SK-N-SH (cell line): ENCODE data around the gene GANC. TPM values are rescaled to one million over a fixed set of nuclear protein-coding genes. Genes with fewer than 3 reads are reported as not detected.

Experiments
- CTCF ChIA-PET: fragments of 300-600, 350-600 bp; formaldehyde crosslinking; extraction: SDS; loops from one replicate; lab custom pipeline; 2021; lab: Yijun Ruan, JAX
- POLR2A ChIA-PET: fragments of 350-600 bp; sonication (Branson Sonifier 250); formaldehyde crosslinking; extraction: SDS; loops from one replicate; lab custom pipeline; 2020; ENCODE audit warnings: antibody characterized with exemption, inconsistent platforms; lab: Yijun Ruan, JAX
- DNase-seq: peaks from one replicate; pipeline ENCODE4 v3.0.0; 2012
- H2AFZ ChIP-seq: fragments of 200-600 bp; sonication (generic); 2 replicates; pipeline ENCODE4 v1.8.1; 2016; ENCODE audit warnings: antibody characterized with exemption, mild to moderate bottlenecking, low read depth
- H3F3A ChIP-seq: fragments of 200-600 bp; sonication (generic); replicated peaks from 2 replicates; pipeline ENCODE3; 2016; ENCODE audit warnings: antibody characterized with exemption, mild to moderate bottlenecking; ENCODE audit not compliant: insufficient read depth
- H3K27ac ChIP-seq, 2 experiments: fragments of 200-500 bp in 1 of 2; fragments of 200-600 bp in 1 of 2; sonication (Bioruptor generic) in 1 of 2; sonication (generic), shearing (Covaris generic) in 1 of 2; 2 replicates each; pipeline versions ENCODE4 v1.5.1 to v1.6.1; 2014 to 2016; ENCODE audit warnings: low read depth in 2 of 2, inconsistent platforms in 1 of 2, low read length in 1 of 2, mild to moderate bottlenecking in 1 of 2, mixed read lengths in 1 of 2
- H3K27me3 ChIP-seq: fragments of 200-600 bp; sonication (generic), shearing (Covaris generic); 2 replicates; pipeline ENCODE4 v1.6.1; 2016; ENCODE audit warnings: mixed run types; ENCODE audit not compliant: insufficient read depth
- H3K36me3 ChIP-seq, 2 experiments: fragments of 200-500 bp in 1 of 2; fragments of 200-600 bp in 1 of 2; sonication (Bioruptor generic) in 1 of 2; sonication (generic) in 1 of 2; replicated peaks in 1 of 2; 2 replicates each; pipeline versions ENCODE3 to v1.5.1; 2014 to 2016; ENCODE audit warnings: low read length in 1 of 2, mild to moderate bottlenecking in 1 of 2; ENCODE audit not compliant: insufficient read depth in 2 of 2, control insufficient read depth in 1 of 2
- H3K4me1 ChIP-seq, 2 experiments: fragments of 200-500 bp in 1 of 2; fragments of 200-600 bp in 1 of 2; sonication (Bioruptor generic) in 1 of 2; sonication (generic), shearing (Covaris generic) in 1 of 2; 2 replicates each; pipeline versions ENCODE4 v1.5.1 to v1.6.1; 2014 to 2016; ENCODE audit warnings: low read depth in 1 of 2, low read length in 1 of 2, mixed run types in 1 of 2; ENCODE audit not compliant: insufficient read depth in 2 of 2, control insufficient read depth in 1 of 2
- H3K4me2 ChIP-seq: fragments of 200-600 bp; sonication (generic), shearing (Covaris generic); 2 replicates; pipeline ENCODE4 v1.6.1; 2017; ENCODE audit warnings: mixed run types
- H3K4me3 ChIP-seq, 2 experiments: fragments of 200-500 bp in 1 of 2; fragments of 200-600 bp in 1 of 2; sonication (Bioruptor generic) in 1 of 2; sonication (generic), shearing (Covaris generic) in 1 of 2; 2 replicates each; pipeline versions ENCODE4 v1.5.1 to v1.8.1; 2014 to 2016; ENCODE audit warnings: low read depth in 2 of 2, inconsistent platforms in 1 of 2, low read length in 1 of 2, mild to moderate bottlenecking in 1 of 2, mixed read lengths in 1 of 2, moderate library complexity in 1 of 2
- H3K79me2 ChIP-seq: fragments of 200-600 bp; sonication (generic); 2 replicates; pipeline ENCODE4 v1.8.1; 2017; ENCODE audit warnings: mild to moderate bottlenecking; ENCODE audit not compliant: insufficient read depth
- H3K9ac ChIP-seq: fragments of 200-600 bp; sonication (generic); 2 replicates; pipeline ENCODE4 v1.6.1; 2017; ENCODE audit warnings: mixed run types
- H3K9me2 ChIP-seq: fragments of 200-600 bp; sonication (generic); 2 replicates; pipeline ENCODE4 v1.6.1; 2017; ENCODE audit warnings: mixed run types
- H3K9me3 ChIP-seq: fragments of 200-600 bp; sonication (generic); 2 replicates; pipeline ENCODE4 v1.6.1; 2017; ENCODE audit warnings: mixed run types, mild to moderate bottlenecking, moderate library complexity
- H4K20me1 ChIP-seq: fragments of 200-600 bp; sonication (generic); 2 replicates; pipeline ENCODE4 v1.6.1; 2017; ENCODE audit warnings: mild to moderate bottlenecking, mixed run types; ENCODE audit not compliant: insufficient read depth
- EP300 ChIP-seq, 2 experiments: IDR thresholded peaks; 2 replicates each; pipeline versions ENCODE4 v1.4.0 to v1.6.1; 2012; ENCODE audit warnings: borderline replicate concordance in 1 of 2, low read depth in 1 of 2, low read length in 1 of 2
- EZH2phosphoT487 ChIP-seq: fragments of 200-600 bp; sonication (generic); IDR thresholded peaks from 2 replicates; pipeline ENCODE4 v1.6.1; 2017; ENCODE audit warnings: low read depth, mixed run types, mild to moderate bottlenecking, antibody characterized with exemption, moderate library complexity, borderline replicate concordance
- FOSL2 ChIP-seq: IDR thresholded peaks from 2 replicates; pipeline ENCODE4 v1.4.0; 2012; ENCODE audit warnings: low read depth, mild to moderate bottlenecking, moderate library complexity, borderline replicate concordance
- FOXJ3 ChIP-seq: sonication (generic); formaldehyde crosslinking; IDR thresholded peaks from 2 replicates; pipeline ENCODE4 v1.5.1; 2020; ENCODE audit warnings: mild to moderate bottlenecking, missing genetic modification reagents
- GABPA ChIP-seq: IDR thresholded peaks from 2 replicates; pipeline ENCODE4 v1.4.0; 2012; ENCODE audit warnings: low read depth, mild to moderate bottlenecking
- GATA2 ChIP-seq: sonication (generic); formaldehyde crosslinking; IDR thresholded peaks from 2 replicates; pipeline ENCODE4 v1.5.0; 2020; ENCODE audit warnings: mild to moderate bottlenecking, missing genetic modification reagents
- IRF3 ChIP-seq: fragments of 150-350 bp; IDR thresholded peaks from 2 replicates; pipeline ENCODE4 v1.6.1; 2016; ENCODE audit warnings: mild to moderate bottlenecking, low read depth, low read length
- JUND ChIP-seq: IDR thresholded peaks from 2 replicates; pipeline ENCODE4 v1.4.0; 2012
- MAX ChIP-seq: IDR thresholded peaks from 2 replicates; pipeline ENCODE4 v1.4.0; 2012; ENCODE audit warnings: low read depth
- MEF2A ChIP-seq: IDR thresholded peaks from 2 replicates; pipeline ENCODE4 v1.4.0; 2012; ENCODE audit warnings: low read depth, borderline replicate concordance
- NRF1 ChIP-seq: IDR thresholded peaks from 2 replicates; pipeline ENCODE4 v1.6.1; 2012; ENCODE audit warnings: low read depth, mild to moderate bottlenecking, low read length
- POLR2AphosphoS5 ChIP-seq: IDR thresholded peaks from 2 replicates; pipeline ENCODE4 v1.6.1; 2012; ENCODE audit warnings: low read depth, low read length
- RFX5 ChIP-seq: IDR thresholded peaks from 2 replicates; pipeline ENCODE4 v1.6.1; 2012; ENCODE audit warnings: mild to moderate bottlenecking, improper control_type of control experiment, low read length
- RXRA ChIP-seq: IDR thresholded peaks from 2 replicates; pipeline ENCODE4 v1.4.0; 2012; ENCODE audit warnings: low read depth, mild to moderate bottlenecking, borderline replicate concordance
- SIN3A ChIP-seq: IDR thresholded peaks from 2 replicates; pipeline ENCODE4 v1.6.1; 2012; ENCODE audit warnings: low read depth, mild to moderate bottlenecking, low read length, moderate library complexity, borderline replicate concordance
- SMC3 ChIP-seq: IDR thresholded peaks from 2 replicates; pipeline ENCODE4 v1.6.1; 2012; ENCODE audit warnings: low read depth, low read length, improper control_type of control experiment
- TAF1 ChIP-seq: IDR thresholded peaks from 2 replicates; pipeline ENCODE4 v1.6.1; 2012; ENCODE audit warnings: low read depth, mild to moderate bottlenecking, low read length, moderate library complexity, borderline replicate concordance
- TCF12 ChIP-seq: IDR thresholded peaks from 2 replicates; pipeline ENCODE4 v1.4.0; 2012
- TEAD4 ChIP-seq: IDR thresholded peaks from 2 replicates; pipeline ENCODE4 v1.4.0; 2012; ENCODE audit warnings: mild to moderate bottlenecking, borderline replicate concordance; ENCODE audit not compliant: insufficient read depth
- WGBS: methylation state at CpG from one replicate; pipeline ENCODE4 v1.1.6; 2017; ENCODE audit warnings: low lambda C conversion rate; 5-methylcytosine and 5-hydroxymethylcytosine counted together
- polyA plus RNA-seq, 3 experiments: library from polyadenylated mRNA; depleted of rRNA; stranded (reverse); fragments of >200 nt; gene quantifications; 2 replicates each; pipeline ENCODE4 v1.2.3, GENCODE V29; 2012
- TF ChIP-seq, protein P1 (sequence below): IDR thresholded peaks from 2 replicates; pipeline ENCODE4 v1.6.1; 2012; ENCODE audit warnings: mild to moderate bottlenecking, low read depth, low read length, moderate library complexity
- TF ChIP-seq, protein P2 (sequence below): fragments of 150-350 bp; IDR thresholded peaks from 2 replicates; pipeline ENCODE4 v1.6.1; 2017; ENCODE audit warnings: antibody characterized with exemption, low read length, low read depth, borderline replicate concordance

Gene GANC, protein sequence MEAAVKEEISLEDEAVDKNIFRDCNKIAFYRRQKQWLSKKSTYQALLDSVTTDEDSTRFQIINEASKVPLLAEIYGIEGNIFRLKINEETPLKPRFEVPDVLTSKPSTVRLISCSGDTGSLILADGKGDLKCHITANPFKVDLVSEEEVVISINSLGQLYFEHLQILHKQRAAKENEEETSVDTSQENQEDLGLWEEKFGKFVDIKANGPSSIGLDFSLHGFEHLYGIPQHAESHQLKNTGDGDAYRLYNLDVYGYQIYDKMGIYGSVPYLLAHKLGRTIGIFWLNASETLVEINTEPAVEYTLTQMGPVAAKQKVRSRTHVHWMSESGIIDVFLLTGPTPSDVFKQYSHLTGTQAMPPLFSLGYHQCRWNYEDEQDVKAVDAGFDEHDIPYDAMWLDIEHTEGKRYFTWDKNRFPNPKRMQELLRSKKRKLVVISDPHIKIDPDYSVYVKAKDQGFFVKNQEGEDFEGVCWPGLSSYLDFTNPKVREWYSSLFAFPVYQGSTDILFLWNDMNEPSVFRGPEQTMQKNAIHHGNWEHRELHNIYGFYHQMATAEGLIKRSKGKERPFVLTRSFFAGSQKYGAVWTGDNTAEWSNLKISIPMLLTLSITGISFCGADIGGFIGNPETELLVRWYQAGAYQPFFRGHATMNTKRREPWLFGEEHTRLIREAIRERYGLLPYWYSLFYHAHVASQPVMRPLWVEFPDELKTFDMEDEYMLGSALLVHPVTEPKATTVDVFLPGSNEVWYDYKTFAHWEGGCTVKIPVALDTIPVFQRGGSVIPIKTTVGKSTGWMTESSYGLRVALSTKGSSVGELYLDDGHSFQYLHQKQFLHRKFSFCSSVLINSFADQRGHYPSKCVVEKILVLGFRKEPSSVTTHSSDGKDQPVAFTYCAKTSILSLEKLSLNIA (N-terminal part only)
- polyA plus RNA-seq (2012; rRNA removed), result 6.8 and 10.3 TPM in 2 replicates
- 6.8 and 6.9 TPM in 2 replicates for polyA plus RNA-seq (2012; cell fraction: cytosol; rRNA removed)
- polyA plus RNA-seq (2012; cell fraction: nucleus; rRNA removed), result 12.7 and 22.0 TPM in 2 replicates

GRCh38 chr15:42272939-42273899 lies at the start of gene GANC, which contains the start of gene TMEM87A:
TSS of gene GANC (plus strand) at chr15:42273201. CDS start at chr15:42274482, 1,281 bp downstream.
TSS of gene TMEM87A (minus strand) at chr15:42273433. CDS start at chr15:42273398, 35 bp downstream.
- H4K20me1 ChIP-seq, result peaks cover 14% of the 10 kb centered on the region; the same call in 1 of the 2 replicates
- H2AFZ ChIP-seq, result peak within 1 kb of the TSS; percentile 71
- H3K9me2 ChIP-seq, result no peaks in the 10 kb centered on the region
- POLR2A ChIA-PET, result interaction anchor here (0.6 to 1.3 kb wide), 7 partner anchors 9 to 1125 kb away, joined by 3 to 5 read pairs (median 3); partner anchors contain the start of genes STARD9 and VPS39
- peak within 1 kb of the TSS; percentile 97 for H3K4me2 ChIP-seq
- peaks cover 7 to 18% of the 10 kb centered on the region in 2 experiments; a peak in 3 of 4 replicates for H3K4me1 ChIP-seq
- H3K4me3 ChIP-seq, result peak within 1 kb of the TSS; percentile 80 to 87
- no peaks in the 10 kb centered on the region for H3K27me3 ChIP-seq
- H3K9me3 ChIP-seq, result no peaks in the 10 kb centered on the region
- CTCF ChIA-PET, result interaction anchor here (0.9 kb wide), 1 partner anchor 75 kb away, joined by 3 read pairs; no protein-coding TSS in a partner anchor
- peaks cover 67% of the 10 kb centered on the region for H3K79me2 ChIP-seq
- peak within 1 kb of the TSS; percentile 99 for H3K27ac ChIP-seq
- H3K9ac ChIP-seq, result peak within 1 kb of the TSS; percentile 94
- WGBS, result under 1% methylated on average over 30 of the region's 52 CpGs
- peak; percentile 88 for DNase-seq
- H3F3A ChIP-seq, result peaks cover 25% of the 10 kb centered on the region
- H3K36me3 ChIP-seq, result peaks cover 12 to 31% of the 10 kb centered on the region in 2 experiments
- TF ChIP-seq GATA2 (no peak), SIN3A (peak; percentile 74), EP300 (IDR thresholded peaks at IDR 0.05; ENCODE audit: borderline replicate concordance in 1 of 2, low read depth in 1 of 2, low read length in 1 of 2) (no peak), TEAD4 (0 out of 2 replicates have a peak, but pooled peaks have one; percentile 20), SMC3 (no peak), MEF2A (no peak), POLR2AphosphoS5 (peak; percentile 96), JUND (no peak), RFX5 (no peak), TAF1 (peak; percentile 60), EZH2phosphoT487 (no peak), IRF3 (no peak), RXRA (no peak), GABPA (peak; percentile 85), MAX (peak; percentile 83), FOSL2 (peak; percentile 16; the same call in 1 of the 2 replicates), TCF12 (peak; percentile 26; the same call in 1 of the 2 replicates), FOXJ3 (CRISPR knock-in tag) (0 out of 2 replicates have a peak, but pooled peaks have one; percentile 20), NRF1 (peak; percentile 65)
- TF ChIP-seq, protein P1, sequence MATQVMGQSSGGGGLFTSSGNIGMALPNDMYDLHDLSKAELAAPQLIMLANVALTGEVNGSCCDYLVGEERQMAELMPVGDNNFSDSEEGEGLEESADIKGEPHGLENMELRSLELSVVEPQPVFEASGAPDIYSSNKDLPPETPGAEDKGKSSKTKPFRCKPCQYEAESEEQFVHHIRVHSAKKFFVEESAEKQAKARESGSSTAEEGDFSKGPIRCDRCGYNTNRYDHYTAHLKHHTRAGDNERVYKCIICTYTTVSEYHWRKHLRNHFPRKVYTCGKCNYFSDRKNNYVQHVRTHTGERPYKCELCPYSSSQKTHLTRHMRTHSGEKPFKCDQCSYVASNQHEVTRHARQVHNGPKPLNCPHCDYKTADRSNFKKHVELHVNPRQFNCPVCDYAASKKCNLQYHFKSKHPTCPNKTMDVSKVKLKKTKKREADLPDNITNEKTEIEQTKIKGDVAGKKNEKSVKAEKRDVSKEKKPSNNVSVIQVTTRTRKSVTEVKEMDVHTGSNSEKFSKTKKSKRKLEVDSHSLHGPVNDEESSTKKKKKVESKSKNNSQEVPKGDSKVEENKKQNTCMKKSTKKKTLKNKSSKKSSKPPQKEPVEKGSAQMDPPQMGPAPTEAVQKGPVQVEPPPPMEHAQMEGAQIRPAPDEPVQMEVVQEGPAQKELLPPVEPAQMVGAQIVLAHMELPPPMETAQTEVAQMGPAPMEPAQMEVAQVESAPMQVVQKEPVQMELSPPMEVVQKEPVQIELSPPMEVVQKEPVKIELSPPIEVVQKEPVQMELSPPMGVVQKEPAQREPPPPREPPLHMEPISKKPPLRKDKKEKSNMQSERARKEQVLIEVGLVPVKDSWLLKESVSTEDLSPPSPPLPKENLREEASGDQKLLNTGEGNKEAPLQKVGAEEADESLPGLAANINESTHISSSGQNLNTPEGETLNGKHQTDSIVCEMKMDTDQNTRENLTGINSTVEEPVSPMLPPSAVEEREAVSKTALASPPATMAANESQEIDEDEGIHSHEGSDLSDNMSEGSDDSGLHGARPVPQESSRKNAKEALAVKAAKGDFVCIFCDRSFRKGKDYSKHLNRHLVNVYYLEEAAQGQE, result peak; percentile 45; the same call in 1 of the 2 replicates
- TF ChIP-seq, protein P2, sequence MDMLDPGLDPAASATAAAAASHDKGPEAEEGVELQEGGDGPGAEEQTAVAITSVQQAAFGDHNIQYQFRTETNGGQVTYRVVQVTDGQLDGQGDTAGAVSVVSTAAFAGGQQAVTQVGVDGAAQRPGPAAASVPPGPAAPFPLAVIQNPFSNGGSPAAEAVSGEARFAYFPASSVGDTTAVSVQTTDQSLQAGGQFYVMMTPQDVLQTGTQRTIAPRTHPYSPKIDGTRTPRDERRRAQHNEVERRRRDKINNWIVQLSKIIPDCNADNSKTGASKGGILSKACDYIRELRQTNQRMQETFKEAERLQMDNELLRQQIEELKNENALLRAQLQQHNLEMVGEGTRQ, result no peak
